HG03520 (cell line): ENCODE measurements around the gene ZNF597.
"Not testable (repeated sequence)": the region's sequence is repeated elsewhere in the genome, so short reads cannot be mapped to it uniquely, and the experiment has no call there.

Source experiments
- ATAC-seq: cut with Tn5 transposase; IDR thresholded peaks from one replicate; pipeline ENCODE4 v1.9.1; 2021; ENCODE audit warnings: mild to moderate bottlenecking, moderate library complexity; ENCODE audit not compliant: unreplicated experiment

Gene ZNF597

GRCh38 chr16:3475604-3476375 lies 32.5 kb upstream of the ZNF597 start:
- no peak for ATAC-seq

- not testable (repeated sequence) for ATAC-seq
These were observed 31.6 kb upstream of the ZNF597 start for GRCh38 chr16:3474870-3475269.

GRCh38 chr16:3474136-3474779 lies 31.0 kb upstream of the ZNF597 start:
- no peak for ATAC-seq

- ATAC-seq: not testable (repeated sequence)
These were observed 30.3 kb upstream of the ZNF597 start for GRCh38 chr16:3473596-3473943.

GRCh38 chr16:3472878-3473595 lies 29.7 kb upstream of the ZNF597 start:
- ATAC-seq: no peak

GRCh38 chr16:3471518-3472176 lies 28.3 kb upstream of the ZNF597 start:
- no peak for ATAC-seq

- ATAC-seq: no peak
These were observed 27.4 kb upstream of the ZNF597 start for GRCh38 chr16:3470723-3471122.

GRCh38 chr16:3469736-3470135 lies 26.4 kb upstream of the ZNF597 start:
- no peak for ATAC-seq

- ATAC-seq: no peak
These were observed 25.2 kb upstream of the ZNF597 start for GRCh38 chr16:3468501-3468900.

- ATAC-seq: no peak
These were observed 24.6 kb upstream of the ZNF597 start for GRCh38 chr16:3467921-3468320.

- no peak for ATAC-seq
These were observed 23.9 kb upstream of the ZNF597 start for GRCh38 chr16:3467182-3467581.

- ATAC-seq: no peak
These were observed 22.7 kb upstream of the ZNF597 start for GRCh38 chr16:3465911-3466584.

GRCh38 chr16:3465301-3465700 lies 22.0 kb upstream of the ZNF597 start:
- no peak for ATAC-seq

GRCh38 chr16:3461151-3461550 lies 17.8 kb upstream of the ZNF597 start:
- no peak for ATAC-seq

GRCh38 chr16:3460585-3460984 lies 17.3 kb upstream of the ZNF597 start:
- no peak for ATAC-seq

- ATAC-seq: no peak
These were observed 16.8 kb upstream of the ZNF597 start for GRCh38 chr16:3460121-3460520.

GRCh38 chr16:3459401-3460090 lies 16.2 kb upstream of the ZNF597 start:
- ATAC-seq: no peak

- peak; percentile 30 for ATAC-seq
These were observed 15.6 kb upstream of the ZNF597 start for GRCh38 chr16:3458852-3459361.

GRCh38 chr16:3458278-3458851 lies 15.1 kb upstream of the ZNF597 start:
- no peak for ATAC-seq
